ENCODE results near the gene FAF2. TPM values are rescaled to one million over a fixed set of nuclear protein-coding genes. Genes with fewer than 3 reads are reported as not detected.

The FAF2 gene
- total RNA-seq, 4 donors from 2014 or later: 12.3 to 47.8 (median 32.5) TPM

DNA sequence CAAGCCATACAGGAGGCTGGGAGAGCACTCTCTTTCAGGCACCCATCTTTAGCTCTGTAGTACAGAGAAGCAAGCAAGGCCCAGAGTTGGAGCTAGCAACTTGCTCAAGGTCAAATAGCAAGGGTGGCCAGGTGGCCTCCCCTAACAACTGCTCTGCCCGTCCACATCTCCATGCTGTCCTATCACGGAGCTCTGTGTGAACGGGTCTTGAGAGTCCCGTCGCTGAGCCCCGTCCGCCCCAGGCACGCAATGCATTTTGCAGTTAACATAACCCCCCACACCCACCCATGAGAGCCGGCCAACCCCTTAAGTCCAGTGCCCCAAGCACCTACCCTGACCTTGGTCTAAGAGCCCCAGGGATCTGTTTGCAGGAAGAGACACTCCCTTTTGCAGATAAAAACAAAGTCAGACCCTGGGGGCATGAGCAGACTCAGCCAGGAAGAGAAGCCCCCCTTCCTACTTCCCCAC lies 87.5 kb downstream of the FAF2 start:
- DNase-seq: no peak
- Histone ChIP-seq H3K4me1 (peaks cover 4 to 20% of the 10 kb centered on the region in 2 donors), H3K36me3 (no peaks in the 10 kb centered on the region), H3K4me3 (peak overlapping the region; percentile 71 to 87), H3K9me3 (no peaks in the 10 kb centered on the region), H3K27me3 (no peaks in the 10 kb centered on the region), H3K27ac (peak overlapping the region; percentile 93 to 95)
- no peak for TF ChIP-seq POLR2A (IDR thresholded peaks at IDR 0.05)
- TF ChIP-seq, protein P1, sequence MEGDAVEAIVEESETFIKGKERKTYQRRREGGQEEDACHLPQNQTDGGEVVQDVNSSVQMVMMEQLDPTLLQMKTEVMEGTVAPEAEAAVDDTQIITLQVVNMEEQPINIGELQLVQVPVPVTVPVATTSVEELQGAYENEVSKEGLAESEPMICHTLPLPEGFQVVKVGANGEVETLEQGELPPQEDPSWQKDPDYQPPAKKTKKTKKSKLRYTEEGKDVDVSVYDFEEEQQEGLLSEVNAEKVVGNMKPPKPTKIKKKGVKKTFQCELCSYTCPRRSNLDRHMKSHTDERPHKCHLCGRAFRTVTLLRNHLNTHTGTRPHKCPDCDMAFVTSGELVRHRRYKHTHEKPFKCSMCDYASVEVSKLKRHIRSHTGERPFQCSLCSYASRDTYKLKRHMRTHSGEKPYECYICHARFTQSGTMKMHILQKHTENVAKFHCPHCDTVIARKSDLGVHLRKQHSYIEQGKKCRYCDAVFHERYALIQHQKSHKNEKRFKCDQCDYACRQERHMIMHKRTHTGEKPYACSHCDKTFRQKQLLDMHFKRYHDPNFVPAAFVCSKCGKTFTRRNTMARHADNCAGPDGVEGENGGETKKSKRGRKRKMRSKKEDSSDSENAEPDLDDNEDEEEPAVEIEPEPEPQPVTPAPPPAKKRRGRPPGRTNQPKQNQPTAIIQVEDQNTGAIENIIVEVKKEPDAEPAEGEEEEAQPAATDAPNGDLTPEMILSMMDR (IDR thresholded peaks at IDR 0.05): no peak
- intact Hi-C loops (cut with DNase I; ENCODE audit: low total_unique reads): no loop called here

DNA sequence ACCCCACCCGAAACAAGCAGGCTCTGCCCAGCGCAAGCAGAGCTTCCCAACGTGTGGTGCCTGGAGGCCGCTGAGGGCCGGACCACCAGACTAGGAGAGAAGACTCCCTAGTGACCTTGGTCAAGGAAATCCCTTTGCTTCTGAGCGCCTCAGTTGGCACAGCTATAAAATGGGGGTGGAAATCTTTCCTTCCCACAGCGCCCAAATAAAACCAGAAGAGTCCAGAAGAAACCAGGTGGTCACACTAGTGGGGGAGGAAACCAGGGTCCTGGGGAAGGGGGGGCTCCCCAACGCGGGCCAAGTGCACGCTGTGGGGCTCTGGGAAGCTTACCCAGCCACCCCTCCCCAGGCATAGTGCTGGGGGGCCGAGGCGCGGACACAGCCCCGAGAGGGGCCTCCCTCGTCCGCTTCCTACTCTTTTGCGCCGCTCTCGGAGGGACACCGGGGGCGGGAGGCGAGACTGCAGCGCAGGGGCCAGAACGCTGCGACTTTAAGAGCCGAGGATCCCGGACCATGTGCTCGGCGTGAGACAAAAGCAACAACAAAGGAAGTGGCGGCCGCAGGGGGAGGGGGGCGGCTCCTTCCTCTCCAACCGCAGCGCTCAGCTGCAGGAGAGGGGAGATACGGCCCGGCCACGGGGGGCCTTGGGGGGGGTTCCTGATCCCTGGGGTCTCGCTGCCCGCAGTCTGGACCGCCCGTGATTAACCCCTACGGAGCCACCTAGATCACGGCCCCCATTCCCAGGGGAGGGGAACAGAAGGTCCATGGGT lies 88.1 kb downstream of the FAF2 start:
- Histone ChIP-seq H3K4me1 (peaks cover 4 to 20% of the 10 kb centered on the region in 2 donors), H3K27ac (peak overlapping the region; percentile 93 to 95), H3K27me3 (no peaks in the 10 kb centered on the region), H3K36me3 (no peaks in the 10 kb centered on the region), H3K4me3 (peak overlapping the region; percentile 71 to 87), H3K9me3 (no peaks in the 10 kb centered on the region)
- DNase-seq: peak; percentile 70 to 77
- intact Hi-C loops (cut with DNase I; ENCODE audit: low total_unique reads): no loop called here
- TF ChIP-seq POLR2A (IDR thresholded peaks at IDR 0.05): peak in 1 of 2 donors; percentile 13
- TF ChIP-seq, protein P1 (IDR thresholded peaks at IDR 0.05): no peak

DNA sequence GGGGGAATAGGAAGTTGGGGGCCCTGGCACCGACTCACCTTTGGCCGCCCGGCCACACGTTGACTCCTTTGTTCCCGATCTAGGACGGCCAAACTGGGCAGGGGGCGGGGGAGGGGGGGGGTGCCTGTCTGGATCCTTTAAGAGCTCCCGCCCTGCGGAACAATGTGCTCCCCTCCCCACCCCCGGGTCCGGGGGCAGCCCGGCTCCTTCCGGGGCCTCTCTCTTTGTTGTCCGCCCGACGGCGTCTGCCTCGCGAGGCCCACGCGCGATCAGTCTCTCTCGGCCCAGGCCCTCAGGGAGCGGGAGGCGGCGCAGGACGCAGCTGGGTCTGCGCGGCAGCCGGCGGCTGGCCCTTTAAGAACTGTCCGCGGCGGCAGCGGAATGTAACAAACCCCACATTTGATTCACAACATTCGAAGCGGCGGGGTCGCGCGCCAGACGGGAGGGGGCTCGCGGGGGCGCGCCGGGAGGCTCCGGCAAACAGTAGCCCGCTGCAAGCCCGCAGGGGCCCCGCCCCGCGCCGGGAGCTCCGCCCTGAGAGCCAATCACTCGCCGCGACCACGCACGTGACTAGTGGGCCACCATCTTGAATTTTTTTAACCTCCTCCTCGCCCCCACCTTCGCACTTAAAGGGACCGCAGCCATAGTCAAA lies 88.8 kb downstream of the FAF2 start, which contains the start of gene RNF44:
RNF44 (minus strand) TSS at position 501 of the 652 bp plus-strand sequence. CDS start 4,930 bp downstream, outside the sequence.
- Histone ChIP-seq H3K27me3 (no peaks in the 10 kb centered on the region), H3K36me3 (no peaks in the 10 kb centered on the region), H3K9me3 (no peaks in the 10 kb centered on the region), H3K27ac (peak within 1 kb of the TSS; percentile 93 to 95), H3K4me3 (peak within 1 kb of the TSS; percentile 71 to 87), H3K4me1 (peaks cover 4 to 20% of the 10 kb centered on the region in 2 donors)
- intact Hi-C loops (cut with DNase I; ENCODE audit: low total_unique reads): no loop called here
- TF ChIP-seq POLR2A (IDR thresholded peaks at IDR 0.05): peak; percentile 57 to 69
- TF ChIP-seq, protein P1 (IDR thresholded peaks at IDR 0.05): peak in 1 of 4 experiments; percentile 26
- peak; percentile 98 to 99 for DNase-seq

DNA sequence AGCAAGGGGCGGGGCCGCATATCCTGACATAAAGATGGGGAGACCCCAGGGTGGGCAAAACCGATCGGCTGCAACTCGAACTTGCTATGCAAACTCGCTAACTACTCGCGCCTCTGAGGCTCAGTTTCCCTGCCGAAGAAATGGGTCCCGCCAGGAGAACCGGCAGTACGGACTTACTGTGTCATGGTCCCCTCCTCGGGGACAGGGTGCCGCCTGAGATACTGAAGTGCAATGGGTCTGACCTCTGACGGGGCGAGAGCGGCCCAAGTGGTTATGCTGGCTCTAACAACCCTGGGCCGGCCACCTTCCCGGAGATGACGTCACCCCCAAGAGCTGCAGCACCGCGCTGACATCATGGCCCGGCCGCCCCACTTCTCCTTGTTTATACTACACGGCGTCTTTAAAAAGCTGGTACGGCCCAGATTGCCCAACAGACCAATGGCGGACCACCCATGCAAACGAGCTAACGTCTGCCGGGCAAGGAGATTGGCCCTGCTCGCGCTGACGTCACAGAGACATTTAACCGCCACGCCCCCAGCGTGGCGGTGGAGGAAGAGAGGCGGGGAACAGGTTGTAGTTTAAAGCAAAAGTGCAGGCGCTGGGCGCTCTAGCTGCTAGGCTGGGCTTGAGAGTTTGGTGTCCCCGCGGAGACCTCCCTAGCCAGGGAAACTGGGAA lies 89.5 kb downstream of the FAF2 start:
- Histone ChIP-seq H3K4me3 (peak overlapping the region; percentile 71 to 87), H3K9me3 (no peaks in the 10 kb centered on the region), H3K27ac (peak overlapping the region; percentile 93 to 95), H3K27me3 (no peaks in the 10 kb centered on the region), H3K4me1 (peaks cover 4 to 20% of the 10 kb centered on the region in 2 donors), H3K36me3 (no peaks in the 10 kb centered on the region)
- DNase-seq: peak; percentile 98 to 100
- intact Hi-C loops (cut with DNase I; ENCODE audit: low total_unique reads): no loop called here
- TF ChIP-seq, protein P1 (IDR thresholded peaks at IDR 0.05): peak in 1 of 4 experiments; percentile 23
- peak; percentile 47 to 70 for TF ChIP-seq POLR2A (IDR thresholded peaks at IDR 0.05)
